Skeletal muscle satellite cell (primary cell): ENCODE data around the gene FHOD3.
A peak's percentile ranks its signal among the peaks of the same experiment; 100 is the strongest.

Experiments used
- H3K27me3 ChIP-seq: 2 replicates; pipeline ENCODE4 v1.7.0; 2013; ENCODE audit warnings: low read length; ENCODE audit not compliant: control insufficient read depth, insufficient read depth
- H3K36me3 ChIP-seq: 2 replicates; pipeline ENCODE4 v1.7.0; 2013; ENCODE audit warnings: mild to moderate bottlenecking, control low read depth, low read length; ENCODE audit not compliant: insufficient read depth
- H3K4me1 ChIP-seq: 2 replicates; pipeline ENCODE4 v1.7.0; 2013; ENCODE audit warnings: low read length; ENCODE audit not compliant: control insufficient read depth, insufficient read depth
- H3K4me2 ChIP-seq: 2 replicates; pipeline ENCODE4 v1.7.0; 2013; ENCODE audit warnings: mild to moderate bottlenecking, low read length
- H3K4me3 ChIP-seq: 2 replicates; pipeline ENCODE4 v1.7.0; 2013; ENCODE audit warnings: low read length
- H3K9ac ChIP-seq: 2 replicates; pipeline ENCODE4 v1.7.0; 2013; ENCODE audit warnings: mild to moderate bottlenecking, low read depth, low read length, moderate library complexity
- H3K9me3 ChIP-seq: replicated peaks from 2 replicates; pipeline ENCODE4 v1.7.0; 2013; ENCODE audit warnings: mild to moderate bottlenecking, control low read depth, low read length

FHOD3 gene

DNA sequence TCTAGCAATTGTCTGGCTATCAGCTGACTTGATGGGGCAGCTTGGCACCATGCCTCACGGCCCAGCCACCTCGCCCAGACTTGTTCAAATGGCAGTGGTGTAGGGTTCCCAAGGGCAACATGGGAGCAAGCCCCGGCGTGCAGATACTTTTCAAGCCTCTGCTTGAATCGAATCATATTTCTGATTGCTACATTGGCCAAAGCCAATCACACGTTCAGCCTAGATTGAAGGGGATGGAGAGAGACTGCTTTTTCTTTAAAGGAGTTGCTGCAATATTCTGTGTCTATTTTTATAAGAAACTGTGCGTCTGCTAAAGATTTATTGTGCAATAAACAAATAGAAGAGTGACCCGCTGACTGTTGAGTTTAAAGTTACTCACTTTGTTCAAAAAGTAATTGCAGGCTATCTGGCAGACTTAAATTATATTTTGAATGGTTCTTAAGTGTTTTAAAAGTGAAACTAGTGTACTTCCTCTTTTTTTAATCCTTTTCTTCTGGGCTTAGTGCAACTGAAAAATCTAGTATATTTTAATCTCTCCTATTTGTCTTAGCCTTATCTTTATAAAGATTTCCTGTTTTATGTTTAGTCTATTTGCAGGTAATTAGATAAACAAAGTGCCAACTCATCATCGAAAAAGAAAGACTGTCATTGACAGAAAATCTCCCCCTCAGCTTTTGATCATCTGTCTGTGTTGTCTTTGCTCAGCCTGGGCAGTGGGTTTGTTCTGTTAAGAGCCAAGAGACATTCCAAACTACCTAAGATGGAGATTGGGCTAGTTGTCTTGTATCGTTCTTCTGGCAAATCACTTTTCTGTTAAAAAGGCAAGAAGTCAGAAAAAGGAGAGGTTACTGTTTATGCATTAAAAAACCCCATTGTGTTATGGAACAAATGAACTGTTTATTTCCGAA, 375.2 kb downstream of the FHOD3 start:
- Histone ChIP-seq H3K4me3 (peak overlapping the region; percentile 18), H3K4me2 (peak overlapping the region; percentile 67), H3K4me1 (peaks cover 14% of the 10 kb centered on the region), H3K9ac (peak overlapping the region; percentile 16), H3K36me3 (no peaks in the 10 kb centered on the region), H3K27me3 (no peaks in the 10 kb centered on the region), H3K9me3 (no peaks in the 10 kb centered on the region)

- Histone ChIP-seq H3K27me3 (no peaks in the 10 kb centered on the region), H3K4me3 (no peak overlapping the region), H3K4me2 (peak overlapping the region; percentile 67), H3K9ac (no peak overlapping the region), H3K9me3 (no peaks in the 10 kb centered on the region), H3K36me3 (no peaks in the 10 kb centered on the region), H3K4me1 (peaks cover 14% of the 10 kb centered on the region)
These were observed 375.9 kb downstream of the FHOD3 start for GRCh38 chr18:36673452-36673851.

DNA sequence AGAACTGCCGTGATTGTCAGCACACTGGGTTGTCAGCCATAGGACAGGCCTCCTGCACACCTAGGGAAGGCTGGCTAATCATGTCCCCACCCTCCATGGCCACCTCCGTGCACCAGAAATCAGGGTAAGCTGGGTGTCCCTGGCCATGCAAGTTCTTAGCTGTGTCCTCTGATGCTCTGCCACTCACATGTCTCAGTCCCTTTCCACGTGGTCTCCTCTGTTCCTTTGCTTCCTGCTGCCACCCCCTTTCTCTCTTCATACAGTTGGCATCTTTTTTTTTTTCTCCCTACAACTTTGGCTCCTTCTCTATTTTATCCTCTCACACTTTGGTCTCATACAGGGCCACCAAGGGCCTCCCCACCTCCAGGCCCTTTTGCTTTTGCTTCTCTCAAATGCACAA, 377.6 kb downstream of the FHOD3 start:
- no peaks in the 10 kb centered on the region for H3K9me3 ChIP-seq
- H3K36me3 ChIP-seq: no peaks in the 10 kb centered on the region
- no peaks in the 10 kb centered on the region for H3K27me3 ChIP-seq
- H3K4me2 ChIP-seq: no peak overlapping the region
- peaks cover 14% of the 10 kb centered on the region for H3K4me1 ChIP-seq
- H3K4me3 ChIP-seq: no peak overlapping the region
- H3K9ac ChIP-seq: no peak overlapping the region

DNA sequence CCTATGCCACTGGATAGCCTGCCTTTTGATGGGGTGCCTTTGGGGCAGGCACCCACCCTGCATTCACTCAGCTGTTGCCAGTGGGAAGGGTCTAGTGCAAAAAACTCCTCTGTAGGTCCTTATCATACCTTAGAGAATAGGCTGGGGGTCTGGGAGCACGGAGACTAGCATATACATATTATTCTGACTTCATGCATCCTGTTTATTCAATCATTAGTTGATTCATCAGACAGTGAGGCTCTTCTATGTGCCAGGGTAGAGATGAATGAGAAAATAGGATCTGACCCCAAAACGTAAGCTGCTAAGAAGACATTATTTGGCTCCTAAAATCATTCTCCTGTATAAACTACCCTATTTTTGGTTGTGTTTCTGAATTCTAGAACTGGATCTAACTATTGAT, 378.0 kb downstream of the FHOD3 start:
- Histone ChIP-seq H3K9me3 (no peaks in the 10 kb centered on the region), H3K36me3 (no peaks in the 10 kb centered on the region), H3K4me3 (no peak overlapping the region), H3K9ac (no peak overlapping the region), H3K4me2 (no peak overlapping the region), H3K4me1 (peaks cover 14% of the 10 kb centered on the region), H3K27me3 (no peaks in the 10 kb centered on the region)

GRCh38 chr18:36676629-36677028, 379.1 kb downstream of the FHOD3 start:
- Histone ChIP-seq H3K4me3 (no peak overlapping the region), H3K27me3 (no peaks in the 10 kb centered on the region), H3K4me1 (peaks cover 14% of the 10 kb centered on the region), H3K9ac (no peak overlapping the region), H3K9me3 (no peaks in the 10 kb centered on the region), H3K36me3 (no peaks in the 10 kb centered on the region), H3K4me2 (no peak overlapping the region)

- Histone ChIP-seq H3K36me3 (no peaks in the 10 kb centered on the region), H3K27me3 (no peaks in the 10 kb centered on the region), H3K9ac (no peak overlapping the region), H3K9me3 (no peaks in the 10 kb centered on the region), H3K4me1 (no peaks in the 10 kb centered on the region), H3K4me3 (no peak overlapping the region), H3K4me2 (no peak overlapping the region)
These were observed 382.5 kb downstream of the FHOD3 start for GRCh38 chr18:36680042-36680441.

DNA sequence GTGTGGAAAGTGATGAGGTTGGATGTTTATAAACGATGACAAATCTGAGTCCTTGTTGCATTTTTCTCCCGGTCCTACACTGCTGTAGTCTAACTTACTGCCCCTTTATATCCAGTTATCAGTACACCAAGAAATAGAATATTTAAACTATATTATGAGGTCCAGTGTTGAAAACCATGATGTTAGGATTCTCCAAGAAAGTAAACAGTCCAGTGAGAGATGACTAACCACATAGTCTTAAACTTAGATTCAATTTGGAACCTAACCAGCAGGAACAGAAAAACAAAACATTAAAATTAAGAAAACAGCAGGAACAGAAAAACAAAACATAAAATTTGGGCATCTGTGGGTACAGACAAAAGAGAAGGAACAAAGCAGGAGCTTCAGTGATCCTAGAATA, 388.1 kb downstream of the FHOD3 start:
- no peaks in the 10 kb centered on the region for H3K4me1 ChIP-seq
- no peaks in the 10 kb centered on the region for H3K36me3 ChIP-seq
- no peak overlapping the region for H3K9ac ChIP-seq
- H3K4me3 ChIP-seq: no peak overlapping the region
- H3K27me3 ChIP-seq: no peaks in the 10 kb centered on the region
- H3K9me3 ChIP-seq: no peaks in the 10 kb centered on the region
- H3K4me2 ChIP-seq: no peak overlapping the region

- no peak overlapping the region for H3K4me3 ChIP-seq
- no peak overlapping the region for H3K9ac ChIP-seq
These were observed 390.8 kb downstream of the FHOD3 start for GRCh38 chr18:36688020-36688965.

GRCh38 chr18:36692371-36692770, 394.9 kb downstream of the FHOD3 start:
- Histone ChIP-seq H3K4me3 (no peak overlapping the region), H3K9ac (no peak overlapping the region), H3K9me3 (no peaks in the 10 kb centered on the region), H3K4me1 (peaks cover 11% of the 10 kb centered on the region), H3K27me3 (no peaks in the 10 kb centered on the region), H3K4me2 (no peak overlapping the region), H3K36me3 (no peaks in the 10 kb centered on the region)

More at GRCh38 chr18:36688020-36688965, 390.8 kb downstream of the FHOD3 start:
- no peaks in the 10 kb centered on the region for H3K4me1 ChIP-seq
- H3K36me3 ChIP-seq: no peaks in the 10 kb centered on the region
- H3K4me2 ChIP-seq: no peak overlapping the region
- no peaks in the 10 kb centered on the region for H3K9me3 ChIP-seq
- H3K27me3 ChIP-seq: no peaks in the 10 kb centered on the region

GRCh38 chr18:36692921-36693332, 395.4 kb downstream of the FHOD3 start:
- H3K9me3 ChIP-seq: no peaks in the 10 kb centered on the region
- H3K4me2 ChIP-seq: no peak overlapping the region
- no peaks in the 10 kb centered on the region for H3K36me3 ChIP-seq
- H3K4me1 ChIP-seq: peaks cover 11% of the 10 kb centered on the region
- H3K27me3 ChIP-seq: no peaks in the 10 kb centered on the region
- H3K9ac ChIP-seq: no peak overlapping the region
- H3K4me3 ChIP-seq: no peak overlapping the region

DNA sequence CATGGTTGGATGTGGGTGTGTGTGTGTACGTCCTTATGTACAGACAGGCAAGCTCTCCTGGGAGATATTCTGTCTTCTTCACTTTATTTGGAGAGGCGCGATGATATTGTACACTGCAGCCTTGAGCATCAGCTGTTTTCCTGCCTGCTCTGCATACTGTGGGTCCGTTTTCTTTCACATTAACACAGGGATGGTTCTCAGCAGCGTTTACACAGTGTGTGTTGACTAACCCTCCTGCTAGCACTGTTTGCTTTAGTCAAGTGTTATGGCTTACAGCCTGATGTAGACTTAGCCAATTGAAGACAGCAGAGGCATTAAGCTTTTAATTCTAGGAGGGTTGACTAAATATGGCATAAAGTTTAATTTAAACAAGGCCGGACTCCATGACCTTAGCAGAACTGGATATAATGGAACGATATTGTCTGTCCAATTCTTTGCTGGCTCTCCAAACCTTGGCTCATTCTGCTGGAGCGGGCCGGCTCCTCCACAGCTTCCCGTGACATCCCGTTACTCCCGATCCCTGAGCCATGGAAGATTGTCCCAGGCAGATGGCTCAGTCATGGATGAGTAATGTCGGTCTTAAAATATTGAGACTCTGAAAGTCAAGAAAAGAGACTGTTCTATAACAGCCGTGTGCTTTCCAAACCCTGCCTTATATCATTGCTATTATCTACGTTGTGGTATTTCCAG, 396.6 kb downstream of the FHOD3 start:
- Histone ChIP-seq H3K4me1 (peaks cover 11% of the 10 kb centered on the region), H3K4me2 (peak overlapping the region; percentile 56), H3K9me3 (no peaks in the 10 kb centered on the region), H3K36me3 (no peaks in the 10 kb centered on the region), H3K27me3 (no peaks in the 10 kb centered on the region), H3K4me3 (peak overlapping the region; percentile 19), H3K9ac (no peak overlapping the region)
